ENCODE results near the gene CXCR3.
"Not testable (repeated sequence)": the region's sequence is repeated elsewhere in the genome, so short reads cannot be mapped to it uniquely, and the experiment has no call there.

Gene CXCR3

GRCh38 chrX:71664889-71665491, 46.7 kb upstream of the CXCR3 start:
- H3K4me1 ChIP-seq, result no peaks in the 10 kb centered on the region
- H3K79me2 ChIP-seq, result no peaks in the 10 kb centered on the region
- no peaks in the 10 kb centered on the region for H3K27me3 ChIP-seq (ENCODE audit: control insufficient read depth, insufficient read depth, low read length)
- no peak overlapping the region for H3K4me2 ChIP-seq (ENCODE audit: low read length)
- H3K9ac ChIP-seq, result no peak overlapping the region
- H3K4me3 ChIP-seq (ENCODE audit: low read depth, low read length), result no peak overlapping the region
- H2AFZ ChIP-seq, result no peak overlapping the region
- H3K9me3 ChIP-seq (ENCODE audit: control insufficient read depth, low read length), result no peaks in the 10 kb centered on the region
- no peaks in the 10 kb centered on the region for H3K36me3 ChIP-seq (ENCODE audit: control insufficient read depth, insufficient read depth, low read length)
- TF ChIP-seq, protein P1, sequence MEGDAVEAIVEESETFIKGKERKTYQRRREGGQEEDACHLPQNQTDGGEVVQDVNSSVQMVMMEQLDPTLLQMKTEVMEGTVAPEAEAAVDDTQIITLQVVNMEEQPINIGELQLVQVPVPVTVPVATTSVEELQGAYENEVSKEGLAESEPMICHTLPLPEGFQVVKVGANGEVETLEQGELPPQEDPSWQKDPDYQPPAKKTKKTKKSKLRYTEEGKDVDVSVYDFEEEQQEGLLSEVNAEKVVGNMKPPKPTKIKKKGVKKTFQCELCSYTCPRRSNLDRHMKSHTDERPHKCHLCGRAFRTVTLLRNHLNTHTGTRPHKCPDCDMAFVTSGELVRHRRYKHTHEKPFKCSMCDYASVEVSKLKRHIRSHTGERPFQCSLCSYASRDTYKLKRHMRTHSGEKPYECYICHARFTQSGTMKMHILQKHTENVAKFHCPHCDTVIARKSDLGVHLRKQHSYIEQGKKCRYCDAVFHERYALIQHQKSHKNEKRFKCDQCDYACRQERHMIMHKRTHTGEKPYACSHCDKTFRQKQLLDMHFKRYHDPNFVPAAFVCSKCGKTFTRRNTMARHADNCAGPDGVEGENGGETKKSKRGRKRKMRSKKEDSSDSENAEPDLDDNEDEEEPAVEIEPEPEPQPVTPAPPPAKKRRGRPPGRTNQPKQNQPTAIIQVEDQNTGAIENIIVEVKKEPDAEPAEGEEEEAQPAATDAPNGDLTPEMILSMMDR (IDR thresholded peaks at IDR 0.05), result no peak
- H3K27ac ChIP-seq, result no peak overlapping the region

- not testable (repeated sequence) for H3K4me3 ChIP-seq (ENCODE audit: low read depth, low read length); H2AFZ ChIP-seq; H3K9me3 ChIP-seq (ENCODE audit: control insufficient read depth, low read length); H3K27ac ChIP-seq; H3K9ac ChIP-seq; H3K4me1 ChIP-seq; H3K27me3 ChIP-seq (ENCODE audit: control insufficient read depth, insufficient read depth, low read length); H3K4me2 ChIP-seq (ENCODE audit: low read length); H3K79me2 ChIP-seq; H3K36me3 ChIP-seq (ENCODE audit: control insufficient read depth, insufficient read depth, low read length)
These were observed 45.9 kb upstream of the CXCR3 start for GRCh38 chrX:71664202-71664601.

DNA sequence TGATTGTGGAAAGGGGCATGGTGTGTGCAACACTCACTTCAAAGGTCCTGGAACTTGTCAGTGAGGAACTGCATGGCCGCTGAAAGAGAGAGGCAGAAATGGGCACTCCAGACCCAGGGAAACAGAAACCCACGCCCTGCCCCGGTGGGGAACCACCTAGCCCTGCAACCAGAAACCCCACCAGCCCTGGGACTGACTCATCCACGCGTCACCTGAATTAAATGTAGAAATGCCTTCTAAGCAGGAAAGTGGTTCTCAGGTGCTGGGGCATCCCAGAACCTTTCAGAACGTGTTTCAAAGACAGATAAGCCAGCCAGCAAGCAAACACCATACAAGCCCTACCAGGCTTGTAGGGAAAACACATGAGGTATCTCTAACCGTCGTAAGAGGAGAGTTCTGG, 44.9 kb upstream of the CXCR3 start:
- not testable (repeated sequence) for H3K4me1 ChIP-seq; H3K79me2 ChIP-seq; H3K36me3 ChIP-seq (ENCODE audit: control insufficient read depth, insufficient read depth, low read length); H3K4me3 ChIP-seq (ENCODE audit: low read depth, low read length); H3K27ac ChIP-seq; H3K27me3 ChIP-seq (ENCODE audit: control insufficient read depth, insufficient read depth, low read length); H3K9ac ChIP-seq; H3K9me3 ChIP-seq (ENCODE audit: control insufficient read depth, low read length); H2AFZ ChIP-seq; H3K4me2 ChIP-seq (ENCODE audit: low read length)

- not testable (repeated sequence) for H3K4me2 ChIP-seq (ENCODE audit: low read length); H3K36me3 ChIP-seq (ENCODE audit: control insufficient read depth, insufficient read depth, low read length); H3K4me3 ChIP-seq (ENCODE audit: low read depth, low read length); H3K27me3 ChIP-seq (ENCODE audit: control insufficient read depth, insufficient read depth, low read length); H3K4me1 ChIP-seq; H3K9ac ChIP-seq; H3K27ac ChIP-seq; H3K9me3 ChIP-seq (ENCODE audit: control insufficient read depth, low read length); H3K79me2 ChIP-seq; H2AFZ ChIP-seq
These were observed 44.3 kb upstream of the CXCR3 start for GRCh38 chrX:71662654-71663053.

DNA sequence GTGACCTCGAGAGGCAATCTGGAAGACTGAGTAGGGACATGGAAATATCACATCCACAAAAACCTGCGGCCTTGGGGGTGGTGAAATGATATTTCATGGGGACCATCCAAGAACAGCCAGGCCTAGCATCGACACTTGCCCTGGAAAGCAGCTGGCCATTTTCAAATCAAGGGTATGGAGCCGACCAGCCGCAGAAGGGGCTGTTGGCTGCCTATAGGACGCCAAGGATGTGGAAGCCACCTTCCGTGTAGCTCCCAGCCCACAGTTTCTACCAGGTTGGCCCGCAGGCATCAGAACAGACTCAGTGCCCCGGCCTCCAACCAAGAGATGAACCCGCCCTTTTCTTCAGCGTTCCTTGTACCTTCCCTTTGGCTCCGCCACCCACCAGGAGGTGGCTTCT, 43.6 kb upstream of the CXCR3 start:
- Histone ChIP-seq H2AFZ (no peak overlapping the region), H3K9ac (no peak overlapping the region), H3K9me3 (ENCODE audit: control insufficient read depth, low read length) (no peaks in the 10 kb centered on the region), H3K27ac (no peak overlapping the region), H3K4me3 (ENCODE audit: low read depth, low read length) (no peak overlapping the region), H3K27me3 (ENCODE audit: control insufficient read depth, insufficient read depth, low read length) (no peaks in the 10 kb centered on the region), H3K36me3 (ENCODE audit: control insufficient read depth, insufficient read depth, low read length) (no peaks in the 10 kb centered on the region), H3K4me1 (no peaks in the 10 kb centered on the region), H3K79me2 (no peaks in the 10 kb centered on the region), H3K4me2 (ENCODE audit: low read length) (no peak overlapping the region)
- TF ChIP-seq, protein P1 (IDR thresholded peaks at IDR 0.05), result no peak

- no peaks in the 10 kb centered on the region for H3K36me3 ChIP-seq (ENCODE audit: control insufficient read depth, insufficient read depth, low read length)
- H2AFZ ChIP-seq, result no peak overlapping the region
- no peaks in the 10 kb centered on the region for H3K79me2 ChIP-seq
- H3K4me1 ChIP-seq, result no peaks in the 10 kb centered on the region
- no peaks in the 10 kb centered on the region for H3K27me3 ChIP-seq (ENCODE audit: control insufficient read depth, insufficient read depth, low read length)
- no peak overlapping the region for H3K4me3 ChIP-seq (ENCODE audit: low read depth, low read length)
- no peak overlapping the region for H3K4me2 ChIP-seq (ENCODE audit: low read length)
- H3K9me3 ChIP-seq (ENCODE audit: control insufficient read depth, low read length), result no peaks in the 10 kb centered on the region
- H3K27ac ChIP-seq, result no peak overlapping the region
- TF ChIP-seq, protein P1 (IDR thresholded peaks at IDR 0.05), result no peak
- H3K9ac ChIP-seq, result no peak overlapping the region
These were observed 42.5 kb upstream of the CXCR3 start for GRCh38 chrX:71660562-71661416.

All from parathyroid adenoma (tissue), 2 donors.